Mesenteric fat pad (tissue), 1 donor: Measurements from ENCODE around the gene TAF3. TPM values are rescaled to one million over a fixed set of nuclear protein-coding genes. Genes with fewer than 3 reads are reported as not detected.
A peak's percentile ranks its signal among the peaks of the same experiment; 100 is the strongest.

ENCODE experiments used
- DNase-seq: peaks from one replicate; pipeline ENCODE4 v3.0.0-alpha.2; 2020; ENCODE audit warnings: low spot score
- total RNA-seq: library from RNA; stranded (reverse); fragmentation: NEBNext Ultra II Directional; extraction: Animal tissue kit (Norgen Biotek cat#: 25700); gene quantifications from one replicate; pipeline ENCODE4 v1.2.1, GENCODE V29; 2021
- donor health status: DM: yes; HTN: yes; CAD: no.

Gene TAF3
- total RNA-seq, 1 donor from 2014 or later, result 8.3 TPM

GRCh38 chr10:8056378-8056777 is 238.1 kb downstream of the TAF3 start:
- no peak for DNase-seq

GRCh38 chr10:8056871-8057331 is 238.6 kb downstream of the TAF3 start:
- no peak for DNase-seq

GRCh38 chr10:8057636-8058273 is 239.4 kb downstream of the TAF3 start:
- DNase-seq, result peak; percentile 67

GRCh38 chr10:8058274-8059111 is 240.2 kb downstream of the TAF3 start:
- DNase-seq, result no peak

- no peak for DNase-seq
These were observed 241.1 kb downstream of the TAF3 start for GRCh38 chr10:8059191-8059936.

- no peak for DNase-seq
These were observed 241.9 kb downstream of the TAF3 start for GRCh38 chr10:8060010-8060703.

- DNase-seq, result no peak
These were observed 242.4 kb downstream of the TAF3 start for GRCh38 chr10:8060704-8061121.

- DNase-seq, result no peak
These were observed 243.2 kb downstream of the TAF3 start for GRCh38 chr10:8061274-8062211.

GRCh38 chr10:8063128-8063908 is 245.0 kb downstream of the TAF3 start:
- DNase-seq, result no peak

GRCh38 chr10:8063935-8064334 is 245.6 kb downstream of the TAF3 start:
- DNase-seq, result no peak

GRCh38 chr10:8064436-8064835 is 246.1 kb downstream of the TAF3 start:
- DNase-seq, result no peak

GRCh38 chr10:8065651-8066050 is 247.3 kb downstream of the TAF3 start:
- DNase-seq, result no peak

- no peak for DNase-seq
These were observed 247.8 kb downstream of the TAF3 start for GRCh38 chr10:8066124-8066523.

Other genes starting within 250 kb of the TAF3 start
- 439 TPM for gene ITIH5, start 151.5 kb upstream of the TAF3 start, total RNA-seq
- gene ITIH2, start 115.2 kb upstream of the TAF3 start, total RNA-seq, result not detected
- gene KIN, start 30.5 kb upstream of the TAF3 start, total RNA-seq, result 10.6 TPM
- gene ATP5F1C, start 30.3 kb upstream of the TAF3 start, total RNA-seq, result 206 TPM
- gene GATA3, start 236.2 kb downstream of the TAF3 start, total RNA-seq, result 5.5 TPM